PC-3 (cell line): ENCODE data around the gene NOD1. TPM values are rescaled to one million over a fixed set of nuclear protein-coding genes. Genes with fewer than 3 reads are reported as not detected.

Experiments
- ATAC-seq: fragments of 200-7000 bp; cut with Tn5 transposase; 2 replicates; pipeline ENCODE4 v1.9.1; 2020; ENCODE audit warnings: mild to moderate bottlenecking, moderate library complexity
- BruUV-seq: library from RNA; stranded (reverse); fragments of 400-500 nt; replicated peaks from 2 replicates; lab custom pipeline; 2021; lab: Mats Ljungman, UMichigan
- CTCF ChIA-PET: fragments of 300-600 bp; sonication (Branson Sonifier 250); formaldehyde crosslinking; loops from one replicate; lab custom pipeline; 2022; ENCODE audit warnings: antibody characterized with exemption; lab: Charles Lee
- POLR2A ChIA-PET: fragments of 300-600 bp; sonication (Branson Sonifier 250); formaldehyde crosslinking; loops from one replicate; lab custom pipeline; 2022; ENCODE audit warnings: antibody characterized with exemption; ENCODE audit not compliant: unreplicated experiment; lab: Charles Lee
- DNase-seq: peaks from one replicate; pipeline ENCODE4 v3.0.0-alpha.2; 2015
- H2AFZ ChIP-seq: fragments of 300-600 bp; sonication (generic); 2 replicates; pipeline ENCODE4 v1.6.0; 2016; ENCODE audit warnings: antibody characterized with exemption, low read length
- H3F3A ChIP-seq: fragments of 300-600 bp; sonication (generic); one replicate; pipeline ENCODE4 v1.6.0; 2017; ENCODE audit warnings: antibody characterized with exemption, low read length, control low read depth, mild to moderate bottlenecking; ENCODE audit not compliant: unreplicated experiment
- H3K27ac ChIP-seq: fragments of 300-600 bp; sonication (generic); 2 replicates; pipeline ENCODE4 v1.5.1; 2016; ENCODE audit warnings: mild to moderate bottlenecking, low read length
- H3K27me3 ChIP-seq: fragments of 300-600 bp; sonication (generic); 2 replicates; pipeline ENCODE4 v1.6.1; 2016; ENCODE audit warnings: low read length, mixed read lengths
- H3K36me3 ChIP-seq: fragments of 300-600 bp; sonication (generic); 2 replicates; pipeline ENCODE4 v1.6.1; 2016; ENCODE audit warnings: low read depth, mixed run types, low read length, mixed read lengths
- H3K4me1 ChIP-seq: fragments of 300-600 bp; sonication (generic); 2 replicates; pipeline ENCODE4 v1.5.1; 2016; ENCODE audit warnings: low read length; ENCODE audit not compliant: insufficient read depth
- H3K4me2 ChIP-seq: fragments of 300-600 bp; sonication (generic); 2 replicates; pipeline ENCODE4 v1.6.0; 2016; ENCODE audit warnings: low read length
- H3K4me3 ChIP-seq: fragments of 300-600 bp; sonication (generic); 2 replicates; pipeline ENCODE4 v1.5.1; 2016; ENCODE audit warnings: mild to moderate bottlenecking, low read length, mixed read lengths
- H3K79me2 ChIP-seq: fragments of 300-600 bp; sonication (generic); 2 replicates; pipeline ENCODE4 v1.6.1; 2017; ENCODE audit warnings: low read length, mixed read lengths
- H3K9ac ChIP-seq: fragments of 300-600 bp; sonication (generic); 2 replicates; pipeline ENCODE4 v1.6.0; 2016; ENCODE audit warnings: mild to moderate bottlenecking, low read length
- H3K9me2 ChIP-seq: fragments of 300-600 bp; sonication (generic); replicated peaks from 2 replicates; pipeline ENCODE4 v1.6.1; 2016; ENCODE audit warnings: mixed run types, low read length, mixed read lengths
- H3K9me3 ChIP-seq: fragments of 300-600 bp; sonication (generic); 2 replicates; pipeline ENCODE4 v1.6.1; 2016; ENCODE audit warnings: low read length, mixed read lengths
- H4K20me1 ChIP-seq: fragments of 300-600 bp; sonication (generic); 2 replicates; pipeline ENCODE4 v1.6.1; 2016; ENCODE audit warnings: low read length, mixed read lengths
- EZH2 ChIP-seq: fragments of 300-600 bp; sonication (generic); IDR thresholded peaks from one replicate; pipeline ENCODE4 v1.6.1; 2017; ENCODE audit warnings: antibody characterized with exemption, mild to moderate bottlenecking, low read length; ENCODE audit not compliant: unreplicated experiment
- EZH2phosphoT487 ChIP-seq: fragments of 300-600 bp; sonication (generic); IDR thresholded peaks from 2 replicates; pipeline ENCODE4 v1.6.1; 2018; ENCODE audit warnings: mild to moderate bottlenecking, antibody characterized with exemption, low read length, borderline replicate concordance
- intact Hi-C: fragments of 100-400 bp; cut with micrococcal nuclease; formaldehyde crosslinking; loops from 2 replicates; pipeline ENCODE4 v1.9.0; 2023
- total RNA-seq: library from RNA; depleted of rRNA; stranded (reverse); fragments of >200 nt; gene quantifications from 2 replicates; pipeline ENCODE4 v1.2.3, GENCODE V29; 2014
- TF ChIP-seq, protein P1 (sequence below): fragments of 300-600 bp; sonication (generic); conservative IDR thresholded peaks from 2 replicates; pipeline ENCODE4 v1.5.1; 2017; ENCODE audit warnings: antibody characterized with exemption, low read depth, mild to moderate bottlenecking, low read length

Gene NOD1
- total RNA-seq, 1 experiment from 2014 or later = 5.9 TPM

DNA sequence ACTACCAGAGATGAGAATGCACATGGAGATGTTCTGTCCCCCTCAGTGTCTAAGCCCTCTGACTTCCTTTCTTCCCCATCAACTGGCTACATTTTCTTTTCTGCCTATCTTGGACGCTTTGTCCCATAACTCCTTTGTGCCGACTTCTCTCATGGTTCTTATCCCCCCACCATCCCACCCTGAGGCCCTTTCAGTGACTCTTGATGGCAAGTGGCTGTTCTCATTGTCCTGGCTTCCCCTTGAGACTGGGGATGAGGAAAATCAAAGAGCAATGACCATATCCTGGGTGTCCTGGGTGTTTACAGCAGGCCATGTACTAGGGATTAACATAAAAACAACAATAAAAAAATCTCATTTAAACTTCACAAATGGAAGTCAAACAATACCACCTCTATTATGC is 44.9 kb upstream of the NOD1 start:
- Histone ChIP-seq H3K4me1 (peaks cover 46% of the 10 kb centered on the region), H4K20me1 (no peaks in the 10 kb centered on the region), H3K27ac (no peak overlapping the region), H3K9ac (no peak overlapping the region), H2AFZ (no peak overlapping the region), H3F3A (peaks cover 8% of the 10 kb centered on the region), H3K9me2 (no peaks in the 10 kb centered on the region), H3K9me3 (no peaks in the 10 kb centered on the region), H3K27me3 (no peaks in the 10 kb centered on the region), H3K4me2 (no peak overlapping the region), H3K36me3 (no peaks in the 10 kb centered on the region), H3K4me3 (no peak overlapping the region), H3K79me2 (no peaks in the 10 kb centered on the region)
- no peak for DNase-seq
- no TSS peak for BruUV-seq
- intact Hi-C loops = no loop called here
- POLR2A ChIA-PET = no interaction called here
- CTCF ChIA-PET = no interaction called here
- ATAC-seq = no peak
- TF ChIP-seq, protein P1, sequence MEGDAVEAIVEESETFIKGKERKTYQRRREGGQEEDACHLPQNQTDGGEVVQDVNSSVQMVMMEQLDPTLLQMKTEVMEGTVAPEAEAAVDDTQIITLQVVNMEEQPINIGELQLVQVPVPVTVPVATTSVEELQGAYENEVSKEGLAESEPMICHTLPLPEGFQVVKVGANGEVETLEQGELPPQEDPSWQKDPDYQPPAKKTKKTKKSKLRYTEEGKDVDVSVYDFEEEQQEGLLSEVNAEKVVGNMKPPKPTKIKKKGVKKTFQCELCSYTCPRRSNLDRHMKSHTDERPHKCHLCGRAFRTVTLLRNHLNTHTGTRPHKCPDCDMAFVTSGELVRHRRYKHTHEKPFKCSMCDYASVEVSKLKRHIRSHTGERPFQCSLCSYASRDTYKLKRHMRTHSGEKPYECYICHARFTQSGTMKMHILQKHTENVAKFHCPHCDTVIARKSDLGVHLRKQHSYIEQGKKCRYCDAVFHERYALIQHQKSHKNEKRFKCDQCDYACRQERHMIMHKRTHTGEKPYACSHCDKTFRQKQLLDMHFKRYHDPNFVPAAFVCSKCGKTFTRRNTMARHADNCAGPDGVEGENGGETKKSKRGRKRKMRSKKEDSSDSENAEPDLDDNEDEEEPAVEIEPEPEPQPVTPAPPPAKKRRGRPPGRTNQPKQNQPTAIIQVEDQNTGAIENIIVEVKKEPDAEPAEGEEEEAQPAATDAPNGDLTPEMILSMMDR = no peak
- TF ChIP-seq EZH2phosphoT487 = no peak
- TF ChIP-seq EZH2 = no peak

DNA sequence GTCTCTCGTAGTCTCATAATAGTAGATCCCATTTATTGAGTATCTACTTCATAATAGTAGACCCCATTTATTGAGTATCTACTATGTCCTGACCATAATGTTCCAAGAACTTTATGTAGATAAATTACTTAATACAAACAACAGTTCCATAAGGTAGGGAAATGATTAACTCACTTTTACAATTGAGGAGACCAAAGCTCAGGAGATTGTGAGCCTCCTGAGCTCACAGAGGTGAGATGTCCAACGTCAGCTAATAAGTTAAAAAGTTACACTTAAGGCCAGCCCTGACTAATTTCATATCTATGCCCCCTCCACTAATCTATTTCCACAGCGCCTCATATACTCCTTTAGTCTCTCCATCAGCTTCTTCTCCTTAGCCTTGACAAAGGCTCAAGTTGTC is 43.6 kb upstream of the NOD1 start:
- no TSS peak for BruUV-seq
- Histone ChIP-seq H3K9me3 (no peaks in the 10 kb centered on the region), H3K79me2 (no peaks in the 10 kb centered on the region), H3K27me3 (no peaks in the 10 kb centered on the region), H3K9me2 (no peaks in the 10 kb centered on the region), H3K36me3 (no peaks in the 10 kb centered on the region), H2AFZ (no peak overlapping the region), H4K20me1 (no peaks in the 10 kb centered on the region), H3F3A (peaks cover 8% of the 10 kb centered on the region), H3K4me1 (peaks cover 48% of the 10 kb centered on the region), H3K4me3 (no peak overlapping the region), H3K27ac (no peak overlapping the region), H3K4me2 (no peak overlapping the region), H3K9ac (no peak overlapping the region)
- DNase-seq (no peak), ATAC-seq (no peak)
- TF ChIP-seq EZH2 = no peak
- TF ChIP-seq EZH2phosphoT487 = no peak
- TF ChIP-seq, protein P1 = no peak
- ChIA-PET POLR2A (no interaction called here), CTCF (no interaction called here)
- intact Hi-C loops = no loop called here

DNA sequence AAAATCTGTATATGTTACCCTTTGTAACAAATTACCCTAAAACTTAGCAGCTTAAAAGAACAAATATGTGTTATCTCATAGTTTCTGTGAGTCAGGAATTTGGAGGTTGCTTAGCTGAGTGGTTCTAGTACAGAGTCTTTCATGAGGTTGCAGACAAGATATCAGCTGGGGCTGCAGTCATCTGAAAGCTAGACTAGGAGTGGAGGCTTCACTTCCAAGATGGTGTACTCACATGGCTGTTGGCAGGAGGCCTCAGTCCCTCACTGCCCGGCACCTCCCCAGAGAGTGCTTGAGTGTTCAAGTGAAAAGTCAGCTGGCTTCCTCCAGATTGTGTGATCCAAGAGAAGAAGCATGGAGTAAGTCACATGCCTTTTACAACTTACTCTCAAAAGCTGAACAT is 42.9 kb upstream of the NOD1 start:
- peaks cover 8% of the 10 kb centered on the region for H3F3A ChIP-seq
- ChIA-PET POLR2A (no interaction called here), CTCF (no interaction called here)
- ATAC-seq (no peak), DNase-seq (no peak)
- H3K36me3 ChIP-seq = no peaks in the 10 kb centered on the region
- intact Hi-C loops = no loop called here
- H3K4me2 ChIP-seq = peak overlapping the region; percentile 58; the same call in 1 of the 2 replicates
- H3K9ac ChIP-seq = no peak overlapping the region
- H3K4me3 ChIP-seq = no peak overlapping the region
- H3K9me3 ChIP-seq = no peaks in the 10 kb centered on the region
- H3K4me1 ChIP-seq = peaks cover 48% of the 10 kb centered on the region
- no TSS peak for BruUV-seq
- H3K79me2 ChIP-seq = no peaks in the 10 kb centered on the region
- TF ChIP-seq EZH2 (no peak), EZH2phosphoT487 (no peak)
- TF ChIP-seq, protein P1 = no peak
- H3K27ac ChIP-seq = no peak overlapping the region
- no peaks in the 10 kb centered on the region for H3K27me3 ChIP-seq
- no peak overlapping the region for H2AFZ ChIP-seq
- no peaks in the 10 kb centered on the region for H4K20me1 ChIP-seq
- H3K9me2 ChIP-seq = no peaks in the 10 kb centered on the region
